HepG2 (cell line): Measurements from ENCODE around the gene AKAP6. TPM values are rescaled to one million over a fixed set of nuclear protein-coding genes. Genes with fewer than 3 reads are reported as not detected.

ENCODE experiments used
- BCL6 ChIP-seq: IDR thresholded peaks from 2 replicates; pipeline ENCODE4 v1.6.1; 2016; ENCODE audit warnings: missing genetic modification reagents, missing compliant biosample characterization
- ESRRA ChIP-seq: sonication (generic); formaldehyde crosslinking; IDR thresholded peaks from 2 replicates; pipeline ENCODE4 v1.5.1; 2020; ENCODE audit warnings: mild to moderate bottlenecking, low read depth, missing genetic modification reagents
- FOXA3 ChIP-seq: IDR thresholded peaks from 2 replicates; pipeline ENCODE4 v1.6.1; 2016; ENCODE audit warnings: missing genetic modification reagents, missing compliant biosample characterization
- FOXK2 ChIP-seq: fragments of 450-650 bp; IDR thresholded peaks from 2 replicates; pipeline ENCODE4 v1.6.1; 2016
- FUBP1 ChIP-seq: sonication (generic); formaldehyde crosslinking; IDR thresholded peaks from 2 replicates; pipeline ENCODE4 v1.5.1; 2020; ENCODE audit warnings: missing genetic modification reagents, mild to moderate bottlenecking, borderline replicate concordance
- HNF4A ChIP-seq: sonication (generic); formaldehyde crosslinking; IDR thresholded peaks from 2 replicates; pipeline ENCODE4 v1.4.0; 2020; ENCODE audit warnings: missing genetic modification reagents
- HOXA3 ChIP-seq: sonication (generic); formaldehyde crosslinking; IDR thresholded peaks from 2 replicates; pipeline ENCODE4 v1.5.0; 2020; ENCODE audit warnings: missing genetic modification reagents
- KLF16 ChIP-seq, 2 experiments: sonication (generic) in 1 of 2; formaldehyde crosslinking in 1 of 2; IDR thresholded peaks; 2 replicates each; pipeline versions ENCODE4 v1.6.1 to v1.8.0; 2016 to 2023; ENCODE audit warnings: missing genetic modification reagents in 2 of 2, missing compliant biosample characterization in 1 of 2
- MAFF ChIP-seq: IDR thresholded peaks from 2 replicates; pipeline ENCODE4 v1.6.1; 2011; ENCODE audit warnings: low read depth, low read length, improper control_type of control experiment
- MLX ChIP-seq: IDR thresholded peaks from 2 replicates; pipeline ENCODE4 v1.6.1; 2016
- MLXIP ChIP-seq: sonication (generic); formaldehyde crosslinking; IDR thresholded peaks from 2 replicates; pipeline ENCODE4 v1.9.0; 2021; ENCODE audit warnings: missing genetic modification reagents, borderline replicate concordance
- NFE2L2 ChIP-seq: fragments of 150-350 bp; IDR thresholded peaks from 2 replicates; pipeline ENCODE4 v1.6.1; 2014; ENCODE audit warnings: low read length
- NFKBIZ ChIP-seq: IDR thresholded peaks from 2 replicates; pipeline ENCODE4 v1.6.1; 2018; ENCODE audit warnings: missing genetic modification reagents, missing compliant biosample characterization
- NR2F6 ChIP-seq, 2 experiments: IDR thresholded peaks; 2 replicates each; pipeline ENCODE4 v1.6.1; 2016; ENCODE audit warnings: antibody characterized with exemption in 1 of 2, mild to moderate bottlenecking in 1 of 2
- TOPORS ChIP-seq: sonication (generic); formaldehyde crosslinking; IDR thresholded peaks from 2 replicates; pipeline ENCODE4 v1.8.0; 2023; ENCODE audit warnings: mild to moderate bottlenecking, missing genetic modification reagents
- ZBTB3 ChIP-seq: sonication (generic); formaldehyde crosslinking; IDR thresholded peaks from 2 replicates; pipeline ENCODE4 v1.4.0; 2020; ENCODE audit warnings: low read depth, mild to moderate bottlenecking, moderate library complexity, missing genetic modification reagents, borderline replicate concordance
- ZFP36 ChIP-seq: fragments of 150-350 bp; IDR thresholded peaks from 2 replicates; pipeline ENCODE4 v1.6.1; 2018; ENCODE audit warnings: borderline replicate concordance, low read length, low read depth; ENCODE audit not compliant: partially characterized antibody
- ZFYVE20 ChIP-seq: sonication (generic); formaldehyde crosslinking; IDR thresholded peaks from 2 replicates; pipeline ENCODE4 v1.8.0; 2023; ENCODE audit warnings: low read depth, mild to moderate bottlenecking, moderate library complexity, missing genetic modification reagents, borderline replicate concordance
- ZNF496 ChIP-seq: sonication (generic); formaldehyde crosslinking; IDR thresholded peaks from 2 replicates; pipeline ENCODE4 v1.8.1; 2023; ENCODE audit warnings: mild to moderate bottlenecking, moderate library complexity, missing genetic modification reagents; ENCODE audit not compliant: insufficient replicate concordance
- ZNF597 ChIP-seq: sonication (generic); formaldehyde crosslinking; IDR thresholded peaks from 2 replicates; pipeline ENCODE4 v1.5.0; 2020; ENCODE audit warnings: missing genetic modification reagents
- ZNF703 ChIP-seq: sonication (generic); formaldehyde crosslinking; IDR thresholded peaks from 2 replicates; pipeline ENCODE4 v1.5.1; 2020; ENCODE audit warnings: missing genetic modification reagents, mild to moderate bottlenecking, moderate library complexity, borderline replicate concordance
- ZNF780A ChIP-seq: sonication (generic); formaldehyde crosslinking; IDR thresholded peaks from 2 replicates; pipeline ENCODE4 v1.8.0; 2022; ENCODE audit warnings: mild to moderate bottlenecking, missing genetic modification reagents, moderate library complexity
- ZNF883 ChIP-seq: sonication (generic); formaldehyde crosslinking; IDR thresholded peaks from 2 replicates; pipeline ENCODE4 v1.5.1; 2020; ENCODE audit warnings: mild to moderate bottlenecking, missing genetic modification reagents; ENCODE audit errors: not compliant biosample characterization
- polyA plus RNA-seq, 8 experiments: library from polyadenylated mRNA; depleted of rRNA in 3 of 8; stranded (reverse) in 7 of 8; unstranded in 1 of 8; fragments of >200 nt; fragmentation: Illumina TruSeq in 4 of 8; extraction: Trizol in 4 of 8; gene quantifications; 2 replicates each; pipeline versions ENCODE4 v1.2.1 to v1.2.3, GENCODE V29; 2011 to 2016; ENCODE audit warnings: low read depth in 4 of 8, missing spikeins in 1 of 8, mixed read lengths in 1 of 8; ENCODE audit not compliant: insufficient read depth in 1 of 8
- total RNA-seq, 5 experiments: library from RNA; depleted of rRNA; stranded (reverse); fragments of >200 nt; fragmentation: Illumina TruSeq; extraction: Trizol; gene quantifications; 2 replicates each; pipeline ENCODE4 v1.2.3, GENCODE V29; 2016; ENCODE audit warnings: low read depth in 1 of 5

AKAP6 gene
- total and polyA plus RNA-seq, 2 of the 13 experiments (the other 11 are each of a cell fraction or from before 2014, with no cell fraction given): 1.4 TPM

GRCh38 chr14:32303865-32304264 is 25.2 kb upstream of the AKAP6 start (continued):
- TF ChIP-seq HOXA3 (CRISPR knock-in tag): no peak
- no peak for TF ChIP-seq TOPORS (CRISPR knock-in tag)
- TF ChIP-seq NR2F6 (IDR thresholded peaks at IDR 0.05): peak; percentile 84
- peak; percentile 84 for TF ChIP-seq NR2F6 (CRISPR knock-in tag; IDR thresholded peaks at IDR 0.05)
- TF ChIP-seq HNF4A (CRISPR knock-in tag): peak; percentile 88
- no peak for TF ChIP-seq KLF16 (CRISPR knock-in tag; IDR thresholded peaks at IDR 0.05)
- TF ChIP-seq BCL6 (CRISPR knock-in tag): no peak
- TF ChIP-seq ZNF496 (CRISPR knock-in tag): no peak
- no peak for TF ChIP-seq MLX (CRISPR knock-in tag)
- TF ChIP-seq ZFP36: no peak
- no peak for TF ChIP-seq ZNF703 (CRISPR knock-in tag)
- 0 out of 2 replicates have a peak, but pooled peaks have one; percentile 11 for TF ChIP-seq FOXK2
- TF ChIP-seq ZBTB3 (CRISPR knock-in tag): no peak
- peak; percentile 82 for TF ChIP-seq ESRRA (CRISPR knock-in tag)
- no peak for TF ChIP-seq ZNF597 (CRISPR knock-in tag)
- TF ChIP-seq ZNF780A: no peak
- TF ChIP-seq NFE2L2: no peak
- TF ChIP-seq MAFF: peak; percentile 26; the same call in 1 of the 2 replicates
- peak; percentile 25; the same call in 1 of the 2 replicates for TF ChIP-seq FOXA3 (CRISPR knock-in tag)
- TF ChIP-seq NFKBIZ (CRISPR knock-in tag): no peak
- no peak for TF ChIP-seq MLXIP (CRISPR knock-in tag)
- TF ChIP-seq ZFYVE20 (CRISPR knock-in tag): no peak
- TF ChIP-seq FUBP1 (CRISPR knock-in tag): no peak
- no peak for TF ChIP-seq ZNF883
